HG03558 (cell line): Measurements from ENCODE around the gene LUZP1.

Experiments
- ATAC-seq: cut with Tn5 transposase; IDR thresholded peaks from one replicate; pipeline ENCODE4 v1.9.1; 2021; ENCODE audit warnings: moderate number of reproducible peaks; ENCODE audit not compliant: unreplicated experiment; ENCODE audit errors: extremely low read depth

Gene LUZP1

DNA sequence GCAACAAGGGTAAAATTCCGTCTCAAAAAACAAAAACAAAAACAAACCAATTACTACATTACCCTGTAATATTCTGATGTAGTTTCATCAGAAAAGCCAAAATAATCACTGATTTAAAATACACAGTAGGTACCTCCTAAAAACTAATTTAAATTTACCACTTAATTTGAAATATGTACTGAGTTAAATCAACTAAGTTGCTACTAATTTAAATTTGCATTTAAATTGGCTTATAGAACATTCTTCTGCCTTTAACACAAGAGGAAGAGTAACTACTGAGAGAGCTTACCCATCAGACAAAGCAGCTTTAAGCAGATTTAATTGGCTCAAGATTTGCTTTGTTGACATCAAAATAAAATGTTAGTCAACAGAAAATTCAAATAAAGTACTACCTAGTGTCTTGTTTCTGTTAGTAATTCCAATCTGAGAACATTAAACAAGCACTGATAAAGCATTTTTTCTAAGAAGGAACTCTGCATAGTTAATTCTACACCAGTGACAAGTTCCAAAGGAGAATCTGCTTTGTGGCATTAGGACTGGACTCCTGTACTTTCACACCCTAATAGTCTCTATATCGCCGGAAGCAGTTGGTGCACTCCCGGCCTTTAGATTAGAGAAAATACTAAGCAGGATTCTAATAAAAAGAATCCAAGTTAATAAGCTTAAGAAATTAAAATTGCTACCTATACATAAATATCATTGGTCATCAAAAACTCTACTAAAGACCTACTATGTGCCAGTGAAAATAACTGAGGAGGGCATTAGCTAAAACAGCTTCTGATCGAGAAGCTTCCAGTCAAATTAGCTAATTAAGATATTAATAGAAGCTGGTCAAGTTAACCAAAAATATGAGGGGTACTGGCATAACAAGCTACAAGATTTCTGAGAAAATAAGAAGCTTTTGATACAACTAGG lies 8.4 kb downstream of the LUZP1 start:
- ATAC-seq: no peak

- no peak for ATAC-seq
Observed at GRCh38 chr1:23156940-23157339, 11.7 kb downstream of the LUZP1 start.

DNA sequence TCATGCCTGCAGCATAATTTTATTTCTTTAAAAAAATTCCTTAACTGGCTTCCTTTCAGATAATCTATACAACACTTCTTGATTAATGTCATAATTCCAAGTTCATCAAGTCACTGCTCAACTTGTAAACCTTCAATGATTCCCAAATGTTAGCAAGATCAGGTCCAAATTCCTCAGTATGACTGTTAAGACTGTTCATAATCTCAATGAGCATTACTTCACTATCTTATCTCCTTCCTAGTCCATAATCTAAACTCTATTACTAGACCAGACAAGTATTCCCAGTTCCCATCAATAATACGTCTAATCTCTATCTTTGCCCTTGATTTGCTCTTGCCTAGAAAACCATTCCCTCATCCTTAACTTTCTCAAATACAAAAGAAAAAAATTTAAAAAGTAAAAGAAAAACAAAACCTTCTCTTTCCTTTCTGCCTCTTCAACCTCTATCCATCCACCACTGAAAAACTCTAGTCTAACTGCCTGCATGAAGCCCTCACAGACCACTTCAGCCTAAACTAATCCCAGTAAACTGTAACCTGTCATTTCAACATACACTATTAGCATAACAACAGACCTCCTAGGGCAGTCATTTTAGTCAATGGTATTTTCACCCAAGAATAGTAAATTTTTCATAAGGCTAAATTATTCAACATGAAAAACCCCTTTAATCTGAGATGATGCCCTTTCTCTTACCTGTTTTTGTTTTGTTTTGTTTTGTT lies 15.5 kb downstream of the LUZP1 start:
- no peak for ATAC-seq

DNA sequence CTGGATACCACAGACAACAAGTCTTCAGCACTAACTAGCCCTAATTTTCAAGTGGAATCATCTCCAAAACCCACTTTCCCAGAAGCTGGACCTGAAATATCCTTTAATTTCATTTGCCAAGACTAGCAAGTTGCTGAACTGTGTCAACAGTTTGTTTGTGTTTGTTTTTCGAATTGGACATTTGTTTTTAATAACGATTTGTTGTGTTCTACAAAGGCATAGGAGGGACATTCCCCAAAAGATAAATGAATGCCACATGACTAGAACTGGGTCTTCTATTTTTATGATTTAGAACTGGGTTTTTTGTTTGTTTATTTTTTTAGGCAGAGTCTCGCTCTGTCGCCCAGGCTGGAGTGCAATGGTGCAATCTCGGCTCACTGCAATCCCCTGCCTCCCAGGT lies 17.9 kb downstream of the LUZP1 start:
- no peak for ATAC-seq

DNA sequence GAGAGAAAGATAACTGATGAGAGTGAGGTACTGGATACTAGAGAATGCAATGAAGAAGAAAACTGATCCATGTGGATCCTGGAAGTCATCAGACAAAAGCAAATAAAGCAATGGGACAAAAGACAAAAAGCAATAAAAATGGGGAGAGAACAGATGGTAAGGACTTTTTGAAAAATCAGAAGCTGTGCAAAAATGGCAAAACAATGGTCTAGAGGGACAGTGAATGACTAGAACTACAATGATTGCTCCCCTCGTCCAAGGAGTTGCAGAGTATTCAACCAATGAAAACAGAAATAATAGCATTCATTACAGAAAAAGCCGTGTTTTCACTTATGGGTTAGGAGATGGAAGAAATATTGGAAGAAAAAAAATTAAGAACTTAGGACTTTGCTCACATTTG lies 18.5 kb downstream of the LUZP1 start:
- no peak for ATAC-seq

DNA sequence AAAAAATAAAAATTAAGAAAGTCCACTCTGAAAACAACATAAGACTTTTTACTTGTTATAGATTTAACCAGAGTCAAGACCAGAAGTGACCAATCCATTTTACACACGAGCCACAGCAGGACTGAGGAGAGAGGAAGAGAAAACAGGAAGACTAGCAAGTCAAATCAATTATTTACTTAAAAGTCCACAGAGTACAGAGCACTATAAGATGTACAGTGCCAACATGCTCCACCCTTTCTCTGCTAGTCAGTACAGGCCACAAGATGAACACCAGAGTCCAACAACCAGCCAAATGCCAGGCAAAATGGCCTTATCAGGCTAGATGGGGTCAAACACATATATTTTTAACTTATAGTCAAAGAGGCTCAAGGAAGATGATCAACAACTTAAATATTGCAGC lies 19.5 kb downstream of the LUZP1 start:
- no peak for ATAC-seq

- ATAC-seq: no peak
Observed at GRCh38 chr1:23148084-23148483, 20.6 kb downstream of the LUZP1 start.

DNA sequence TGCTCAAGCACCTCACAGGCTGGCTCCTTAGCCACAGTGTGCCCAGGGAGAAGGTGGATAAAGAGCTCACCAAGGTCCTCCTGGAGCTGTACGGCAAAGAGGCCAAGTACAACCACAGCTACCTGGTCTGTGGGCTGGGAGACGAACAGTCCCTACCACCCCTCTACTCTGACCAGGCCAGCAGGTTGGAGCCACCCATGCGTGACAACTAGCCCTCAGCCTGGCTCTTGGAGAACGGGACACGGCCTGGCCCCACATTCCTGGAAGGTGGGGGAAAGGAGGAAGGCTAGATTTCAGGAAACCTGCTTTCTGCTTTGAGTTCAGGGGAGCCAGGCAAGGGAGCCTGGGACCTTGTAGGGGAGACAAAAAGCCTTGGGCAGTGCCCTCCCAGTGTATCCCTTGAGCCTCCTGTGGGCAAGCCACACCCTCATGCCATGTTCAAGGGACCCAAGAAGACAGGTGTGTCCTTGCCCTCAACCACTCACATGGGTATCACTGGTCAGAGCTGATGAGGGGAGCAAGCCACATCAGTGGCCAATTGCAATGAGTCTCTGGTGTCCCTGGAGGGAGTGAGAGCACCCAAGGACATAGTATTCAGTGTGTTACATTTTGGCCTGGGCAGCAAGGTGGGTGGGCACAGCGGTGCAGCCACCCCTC lies 27.6 kb downstream of the LUZP1 start:
- ATAC-seq: no peak

DNA sequence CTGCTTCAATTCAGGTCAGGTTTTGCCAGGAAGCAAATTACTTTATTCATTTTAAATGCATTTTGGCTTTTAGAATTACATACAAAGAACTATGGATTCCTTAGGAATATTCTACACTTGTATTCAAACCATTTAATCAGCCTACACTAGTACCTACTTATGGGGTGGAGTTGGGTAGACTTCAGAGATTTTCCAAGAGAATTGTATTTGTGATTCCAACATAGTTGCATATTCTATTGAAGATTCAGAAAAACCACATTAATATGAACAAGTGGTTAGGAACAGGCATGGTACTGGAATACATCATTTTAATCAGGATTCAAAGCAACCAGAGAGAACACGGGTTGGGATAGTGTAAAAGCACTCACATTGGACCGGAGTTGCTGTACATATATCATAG lies 33.4 kb downstream of the LUZP1 start:
- ATAC-seq: no peak

DNA sequence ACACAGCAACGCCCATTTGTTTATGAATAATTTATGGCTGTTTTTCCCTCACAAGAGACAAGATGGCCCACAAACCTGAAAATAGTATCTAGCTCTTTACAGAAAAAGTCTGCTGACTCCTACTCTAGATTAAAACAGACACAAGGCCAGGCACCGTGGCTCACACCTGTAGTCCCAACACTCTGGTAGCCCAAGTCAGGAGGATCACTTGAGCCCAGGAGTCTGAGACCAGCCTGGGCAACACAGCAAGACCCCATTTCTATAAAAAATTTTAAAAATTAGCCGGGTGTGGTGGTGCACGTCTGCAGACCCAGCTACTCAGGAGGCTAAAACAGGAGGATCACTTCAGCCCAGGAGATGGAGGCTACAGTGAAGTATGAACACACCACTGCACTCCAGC lies 34.6 kb downstream of the LUZP1 start:
- ATAC-seq: no peak

- ATAC-seq: no peak
Observed at GRCh38 chr1:23133587-23133986, 35.1 kb downstream of the LUZP1 start.

DNA sequence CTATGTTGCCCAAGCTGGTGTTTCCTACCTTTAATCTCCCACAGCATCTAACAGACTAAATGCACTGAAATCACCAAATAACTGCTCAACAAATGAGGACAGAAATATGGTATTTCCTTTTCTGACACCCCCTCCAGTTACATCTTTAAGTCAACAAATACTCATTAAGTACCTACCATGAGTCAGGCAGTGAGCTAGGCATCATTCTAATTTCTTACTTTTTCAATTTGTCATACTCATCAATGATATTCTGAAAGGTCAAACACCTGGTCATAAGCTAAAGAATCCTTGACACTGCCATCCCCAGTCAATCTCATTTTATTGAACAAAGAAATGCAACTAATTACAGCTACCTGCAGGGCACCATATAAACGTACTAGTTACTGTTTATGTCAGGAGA lies 36.6 kb downstream of the LUZP1 start:
- ATAC-seq: no peak

GRCh38 chr1:23129846-23130245 lies 38.8 kb downstream of the LUZP1 start:
- no peak for ATAC-seq

DNA sequence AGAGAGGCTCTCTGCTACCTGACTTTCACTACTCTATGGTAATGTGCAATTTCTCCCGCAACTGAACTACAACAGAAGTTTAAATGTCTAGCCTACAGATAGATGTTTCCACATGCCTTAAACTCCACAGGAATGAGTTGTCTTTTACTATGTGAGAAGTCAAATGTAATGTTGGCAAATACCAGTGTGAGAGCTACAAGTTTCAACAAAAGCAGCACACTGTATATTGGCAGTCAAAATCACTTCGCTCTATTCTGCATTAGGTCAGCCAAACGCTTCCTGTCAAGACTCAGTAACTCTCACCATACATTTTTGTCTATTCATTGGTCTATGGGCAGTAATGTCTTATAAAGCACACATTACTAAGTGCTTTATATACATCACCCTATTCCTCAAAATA lies 41.9 kb downstream of the LUZP1 start:
- no peak for ATAC-seq

GRCh38 chr1:23126200-23126599 lies 42.5 kb downstream of the LUZP1 start:
- ATAC-seq: no peak

DNA sequence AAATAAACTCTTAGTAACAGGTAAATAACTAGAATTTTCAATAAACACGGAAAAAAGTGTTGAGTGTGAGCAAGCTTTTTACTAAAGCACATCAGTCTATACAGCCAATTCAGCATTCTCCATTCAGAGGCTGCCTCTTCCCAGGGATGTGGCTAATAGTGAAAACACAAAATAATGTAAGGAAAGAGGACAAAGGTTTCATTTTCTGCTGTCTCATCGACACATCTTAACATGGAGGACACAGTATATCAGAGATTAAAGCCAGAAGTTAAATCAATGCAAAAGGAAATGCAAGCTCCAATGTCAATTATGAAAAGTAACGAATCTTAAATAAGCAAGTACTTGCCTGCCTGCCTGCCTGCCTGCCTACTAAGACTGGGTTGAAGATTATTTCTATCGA lies 43.2 kb downstream of the LUZP1 start:
- no peak for ATAC-seq

- ATAC-seq: no peak
Observed at GRCh38 chr1:23124259-23125026, 44.2 kb downstream of the LUZP1 start.

DNA sequence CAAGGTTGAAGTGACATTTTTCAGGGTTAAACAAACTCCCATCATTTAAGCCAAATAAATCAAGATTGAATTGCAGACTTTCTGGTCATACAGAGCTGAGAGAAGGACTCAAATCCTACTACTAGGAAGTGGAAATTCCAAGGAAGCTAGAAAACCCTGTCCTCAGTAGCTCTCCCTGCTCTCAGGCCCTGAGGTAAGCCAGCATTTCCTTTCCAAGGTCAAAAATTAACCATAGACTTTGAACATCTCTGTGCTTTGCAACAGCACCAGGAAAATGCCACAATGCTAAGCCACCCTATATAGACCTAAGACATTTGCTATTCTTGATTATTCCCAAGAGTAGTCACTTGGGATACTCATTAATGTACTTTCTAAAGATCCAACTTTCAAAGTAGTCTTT lies 45.1 kb downstream of the LUZP1 start:
- ATAC-seq: no peak

- ATAC-seq: no peak
Observed at GRCh38 chr1:23122796-23123195, 45.9 kb downstream of the LUZP1 start.

GRCh38 chr1:23122023-23122748 lies 46.5 kb downstream of the LUZP1 start:
- ATAC-seq: no peak
